Esophagus (tissue), 2 donors: ENCODE results near the gene SND1. TPM values are rescaled to one million over a fixed set of nuclear protein-coding genes. Genes with fewer than 3 reads are reported as not detected.

Source experiments
- H3K27ac ChIP-seq, 2 donors: one replicate each; pipeline ENCODE4 v1.5.1; 2013; ENCODE audit warnings: low read depth in 2 of 2, mild to moderate bottlenecking in 2 of 2, inconsistent platforms in 1 of 2, low read length in 1 of 2, moderate library complexity in 1 of 2
- H3K27me3 ChIP-seq, 2 donors: one replicate each; pipeline ENCODE4 v1.6.1; 2013; ENCODE audit warnings: low read length in 2 of 2, control low read depth in 1 of 2, mild to moderate bottlenecking in 1 of 2; ENCODE audit not compliant: insufficient read depth in 2 of 2, control insufficient read depth in 1 of 2
- H3K36me3 ChIP-seq, 2 donors: one replicate each; pipeline ENCODE4 v1.6.1; 2013; ENCODE audit warnings: low read length in 1 of 2; ENCODE audit not compliant: control insufficient read depth in 2 of 2, insufficient read depth in 2 of 2
- H3K4me1 ChIP-seq, 2 donors: one replicate each; pipeline ENCODE4 v1.6.1; 2013; ENCODE audit warnings: low read length in 1 of 2; ENCODE audit not compliant: control insufficient read depth in 2 of 2, insufficient read depth in 2 of 2
- H3K4me3 ChIP-seq, 2 donors: one replicate each; pipeline ENCODE4 v1.5.1; 2013; ENCODE audit warnings: low read length in 2 of 2, mild to moderate bottlenecking in 2 of 2, low read depth in 1 of 2, moderate library complexity in 1 of 2
- H3K9me3 ChIP-seq, 2 donors: one replicate each; pipeline ENCODE4 v1.6.1; 2013; ENCODE audit warnings: mild to moderate bottlenecking in 2 of 2, low read depth in 1 of 2, low read length in 1 of 2, moderate library complexity in 1 of 2; ENCODE audit not compliant: control insufficient read depth in 2 of 2, insufficient read depth in 1 of 2
- WGBS, 2 donors: extraction: QIAGEN DNeasy Blood & Tissue Kit; methylation state at CpG; one replicate each; pipeline ENCODE4 v1.1.7; 2013; 5-methylcytosine and 5-hydroxymethylcytosine counted together
- polyA plus RNA-seq, 2 donors: library from polyadenylated mRNA; stranded (reverse); fragments of 200-250 nt; gene quantifications; one replicate each; pipeline ENCODE4 v1.2.3, GENCODE V29; 2013
- donor health status: healthy with polysubstance abuse.
- donor health status: Bipolar disorder and iron deficiency.

Gene SND1
- polyA plus RNA-seq, 2 donors = 23.1 to 44.4 TPM

GRCh38 chr7:127755521-127755920 lies 103.5 kb downstream of the SND1 start:
- no peak overlapping the region for H3K4me3 ChIP-seq
- H3K27me3 ChIP-seq = no peaks in the 10 kb centered on the region
- WGBS, 2 donors = 76 to 83% methylated on average over 6 of the region's 6 CpGs
- peaks cover 0 to 2% of the 10 kb centered on the region in 2 donors for H3K4me1 ChIP-seq
- no peaks in the 10 kb centered on the region for H3K9me3 ChIP-seq
- H3K36me3 ChIP-seq = no peaks in the 10 kb centered on the region
- H3K27ac ChIP-seq = no peak overlapping the region

GRCh38 chr7:127755965-127756364 lies 104.0 kb downstream of the SND1 start:
- Histone ChIP-seq H3K4me1 (peaks cover 0 to 2% of the 10 kb centered on the region in 2 donors), H3K27ac (no peak overlapping the region), H3K9me3 (no peaks in the 10 kb centered on the region), H3K36me3 (no peaks in the 10 kb centered on the region), H3K4me3 (no peak overlapping the region), H3K27me3 (no peaks in the 10 kb centered on the region)
- whole genome bisulfite sequencing, 2 donors = 85 to 91% methylated on average over 2 of the region's 2 CpGs

GRCh38 chr7:127758105-127758504 lies 106.1 kb downstream of the SND1 start:
- H3K36me3 ChIP-seq = no peaks in the 10 kb centered on the region
- no peak overlapping the region for H3K27ac ChIP-seq
- H3K27me3 ChIP-seq = no peaks in the 10 kb centered on the region
- H3K4me1 ChIP-seq = no peaks in the 10 kb centered on the region
- no peaks in the 10 kb centered on the region for H3K9me3 ChIP-seq
- no peak overlapping the region for H3K4me3 ChIP-seq
- 94 to 96% methylated on average over 1 of the region's 1 CpG for whole genome bisulfite sequencing, 2 donors

GRCh38 chr7:127758845-127759244 lies 106.9 kb downstream of the SND1 start:
- Histone ChIP-seq H3K4me3 (no peak overlapping the region), H3K4me1 (no peaks in the 10 kb centered on the region), H3K36me3 (no peaks in the 10 kb centered on the region), H3K27ac (no peak overlapping the region), H3K9me3 (no peaks in the 10 kb centered on the region), H3K27me3 (no peaks in the 10 kb centered on the region)
- WGBS, 2 donors = 96 to 98% methylated on average over 6 of the region's 6 CpGs

GRCh38 chr7:127759945-127760421 lies 108.0 kb downstream of the SND1 start:
- WGBS, 2 donors = 74 to 85% methylated on average over 5 of the region's 5 CpGs
- Histone ChIP-seq H3K27me3 (no peaks in the 10 kb centered on the region), H3K36me3 (no peaks in the 10 kb centered on the region), H3K27ac (no peak overlapping the region), H3K4me1 (no peaks in the 10 kb centered on the region), H3K4me3 (no peak overlapping the region), H3K9me3 (no peaks in the 10 kb centered on the region)

GRCh38 chr7:127760436-127761031 lies 108.5 kb downstream of the SND1 start:
- Histone ChIP-seq H3K4me1 (no peaks in the 10 kb centered on the region), H3K36me3 (no peaks in the 10 kb centered on the region), H3K27me3 (no peaks in the 10 kb centered on the region), H3K27ac (no peak overlapping the region), H3K9me3 (no peaks in the 10 kb centered on the region), H3K4me3 (no peak overlapping the region)
- 86 to 96% methylated on average over 4 of the region's 4 CpGs for whole genome bisulfite sequencing, 2 donors

- Histone ChIP-seq H3K9me3 (no peaks in the 10 kb centered on the region), H3K27ac (no peak overlapping the region), H3K4me1 (no peaks in the 10 kb centered on the region), H3K4me3 (no peak overlapping the region), H3K27me3 (no peaks in the 10 kb centered on the region), H3K36me3 (no peaks in the 10 kb centered on the region)
- WGBS, 2 donors = 90 to 93% methylated on average over 2 of the region's 2 CpGs
Measured at GRCh38 chr7:127761196-127761595, 109.2 kb downstream of the SND1 start.

- H3K4me1 ChIP-seq = no peaks in the 10 kb centered on the region
- H3K27me3 ChIP-seq = no peaks in the 10 kb centered on the region
- H3K4me3 ChIP-seq = no peak overlapping the region
- H3K9me3 ChIP-seq = no peaks in the 10 kb centered on the region
- no peaks in the 10 kb centered on the region for H3K36me3 ChIP-seq
- WGBS, 2 donors = 67 to 88% methylated on average over 6 of the region's 6 CpGs
- H3K27ac ChIP-seq = no peak overlapping the region
Measured at GRCh38 chr7:127764681-127765080, 112.7 kb downstream of the SND1 start.

- Histone ChIP-seq H3K27ac (no peak overlapping the region), H3K4me1 (no peaks in the 10 kb centered on the region), H3K4me3 (no peak overlapping the region), H3K36me3 (no peaks in the 10 kb centered on the region), H3K9me3 (no peaks in the 10 kb centered on the region), H3K27me3 (no peaks in the 10 kb centered on the region)
- 88 to 94% methylated on average over 3 of the region's 3 CpGs for WGBS, 2 donors
Measured at GRCh38 chr7:127765150-127765549, 113.2 kb downstream of the SND1 start.

GRCh38 chr7:127766831-127767459 lies 115.0 kb downstream of the SND1 start:
- Histone ChIP-seq H3K4me1 (no peaks in the 10 kb centered on the region), H3K27ac (no peak overlapping the region), H3K36me3 (no peaks in the 10 kb centered on the region), H3K27me3 (no peaks in the 10 kb centered on the region), H3K4me3 (no peak overlapping the region), H3K9me3 (no peaks in the 10 kb centered on the region)
- WGBS, 2 donors = 77 to 86% methylated on average over 4 of the region's 4 CpGs
